ENCODE measurements around the gene DNAL1. TPM values are rescaled to one million over a fixed set of nuclear protein-coding genes. Genes with fewer than 3 reads are reported as not detected.

The DNAL1 gene
- total and polyA plus RNA-seq, 9 of the 15 experiments (the other 6 are each of a cell fraction or from before 2014, with no cell fraction given) = 1.6 to 11.7 (median 4.8) TPM

- TF ChIP-seq HDAC3 (IDR thresholded peaks at IDR 0.05; ENCODE audit: borderline replicate concordance, partially characterized antibody) (no peak), BMI1 (IDR thresholded peaks at IDR 0.05; ENCODE audit: low read length) (no peak), ZNF143 (CRISPR knock-in tag; IDR thresholded peaks at IDR 0.05) (peak; percentile 69), MTA1 (IDR thresholded peaks at IDR 0.05; ENCODE audit: borderline replicate concordance) (0 out of 2 replicates have a peak, but pooled peaks have one; percentile 23), PTTG1 (tag; IDR thresholded peaks at IDR 0.05; ENCODE audit: low read depth) (no peak), PKNOX1 (IDR thresholded peaks at IDR 0.05) (no peak), ATF1 (CRISPR knock-in tag; IDR thresholded peaks at IDR 0.05) (no peak), ATF1 (tag; IDR thresholded peaks at IDR 0.05) (no peak), ZNF586 (CRISPR knock-in tag; conservative IDR thresholded peaks at IDR 0.05) (no peak), ZHX1 (conservative IDR thresholded peaks at IDR 0.05; ENCODE audit: low read length) (no peak), CREM (IDR thresholded peaks at IDR 0.05; ENCODE audit: low read depth) (peak; percentile 34; the same call in 1 of the 2 replicates), POLR2H (tag; IDR thresholded peaks at IDR 0.05; ENCODE audit: low read depth) (peak; percentile 81), EWSR1 (IDR thresholded peaks at IDR 0.05; ENCODE audit: borderline replicate concordance, low read depth, partially characterized antibody) (no peak), SMAD4 (CRISPR knock-in tag; conservative IDR thresholded peaks at IDR 0.05) (0 out of 2 replicates have a peak, but pooled peaks have one; percentile 14), ELF2 (CRISPR knock-in tag; IDR thresholded peaks at IDR 0.05) (0 out of 2 replicates have a peak, but pooled peaks have one; percentile 50), USF2 (CRISPR knock-in tag; IDR thresholded peaks at IDR 0.05) (no peak), FOXK2 (conservative IDR thresholded peaks at IDR 0.05 in 1 of 2, IDR thresholded peaks at IDR 0.05 in 1 of 2; ENCODE audit: low read depth in 2 of 2) (0 out of 4 replicates have a peak, but pooled peaks of 1 of the 2 experiments have one; percentile 13), KDM1A (IDR thresholded peaks at IDR 0.05) (no peak), HCFC1 (IDR thresholded peaks at IDR 0.05; ENCODE audit: low read depth, low read length) (peak; percentile 9; the same call in 1 of the 2 replicates), KDM5B (IDR thresholded peaks at IDR 0.05; ENCODE audit: insufficient replicate concordance, low read depth, low read length) (peak; percentile 68), BCL6 (CRISPR knock-in tag; IDR thresholded peaks at IDR 0.05) (no peak), ZFX (CRISPR knock-in tag; IDR thresholded peaks at IDR 0.05) (0 out of 2 replicates have a peak, but pooled peaks have one; percentile 28), BRF1 (IDR thresholded peaks at IDR 0.05; ENCODE audit: borderline replicate concordance, extremely low read depth, insufficient read length) (no peak), NR4A1 (CRISPR knock-in tag; IDR thresholded peaks at IDR 0.05) (no peak), NR4A1 (tag; IDR thresholded peaks at IDR 0.05) (peak; percentile 61), TAF9B (IDR thresholded peaks at IDR 0.05; ENCODE audit: partially characterized antibody) (peak; percentile 35)
Measured at GRCh38 chr14:73644531-73645247, at the start of gene DNAL1 (continued).

All from K562 (cell line).